NB4 (cell line): Measurements from ENCODE around the gene CCDC110.
"Not testable (repeated sequence)": the region's sequence is repeated elsewhere in the genome, so short reads cannot be mapped to it uniquely, and the experiment has no call there.

Experiments used
- DNase-seq: peaks from one replicate; pipeline ENCODE4 v3.0.0; 2010; ENCODE audit warnings: low read depth
- H3K4me3 ChIP-seq: one replicate; pipeline ENCODE4 v1.5.1; 2011; ENCODE audit warnings: mild to moderate bottlenecking, low read depth, low read length, moderate library complexity
- CTCF ChIP-seq: IDR thresholded peaks from one replicate; pipeline ENCODE4 v1.5.1; 2012; ENCODE audit warnings: low read depth, low read length
- MAX ChIP-seq: IDR thresholded peaks from 2 replicates; pipeline ENCODE4 v1.6.1; 2011; ENCODE audit warnings: low read depth, low read length
- MYC ChIP-seq: IDR thresholded peaks from 2 replicates; pipeline ENCODE4 v1.6.1; 2011; ENCODE audit warnings: low read depth, low read length
- POLR2A ChIP-seq: IDR thresholded peaks from 2 replicates; pipeline ENCODE4 v1.6.1; 2011; ENCODE audit warnings: mild to moderate bottlenecking; ENCODE audit not compliant: insufficient read length; ENCODE audit errors: extremely low read depth

CCDC110 gene

GRCh38 chr4:185514182-185514697, 42.7 kb upstream of the CCDC110 start:
- no peak for DNase-seq
- H3K4me3 ChIP-seq, result no peak overlapping the region
- TF ChIP-seq MYC (no peak), CTCF (no peak), MAX (no peak), POLR2A (no peak)

GRCh38 chr4:185513489-185514181, 42.1 kb upstream of the CCDC110 start:
- DNase-seq, result peak; percentile 58
- no peak overlapping the region for H3K4me3 ChIP-seq
- TF ChIP-seq MAX (no peak), MYC (no peak), CTCF (no peak), POLR2A (no peak)

GRCh38 chr4:185512516-185512915, 41.0 kb upstream of the CCDC110 start:
- no peak overlapping the region for H3K4me3 ChIP-seq
- no peak for DNase-seq
- TF ChIP-seq CTCF (no peak), MAX (no peak), POLR2A (no peak), MYC (no peak)

- H3K4me3 ChIP-seq, result not testable (repeated sequence)
- DNase-seq, result peak; percentile 20
Measured at GRCh38 chr4:185511243-185511642, 39.7 kb upstream of the CCDC110 start.

- DNase-seq, result no peak
- H3K4me3 ChIP-seq, result no peak overlapping the region
- TF ChIP-seq MAX, result no peak
- no peak for TF ChIP-seq CTCF
- no peak for TF ChIP-seq MYC
- TF ChIP-seq POLR2A, result no peak
Measured at GRCh38 chr4:185510806-185511205, 39.3 kb upstream of the CCDC110 start.

GRCh38 chr4:185508181-185508580, 36.6 kb upstream of the CCDC110 start:
- TF ChIP-seq POLR2A (no peak), MYC (no peak), MAX (no peak), CTCF (no peak)
- no peak overlapping the region for H3K4me3 ChIP-seq
- no peak for DNase-seq
